Stimulated activated CD4-positive, alpha-beta T cell treated with anti-CD3 and anti-CD28 coated beads, Interleukin-12 subunit alpha, Interleukin-12 subunit beta, amount 100 ng/mL, for 24 hours (primary cell): ENCODE data around the gene FADS6.

ENCODE experiments used
- DNase-seq, 2 experiments: peaks; one replicate each; pipeline ENCODE4 v3.0.0-alpha.2; 2020; ENCODE audit warnings: low read depth in 2 of 2

The FADS6 gene

DNA sequence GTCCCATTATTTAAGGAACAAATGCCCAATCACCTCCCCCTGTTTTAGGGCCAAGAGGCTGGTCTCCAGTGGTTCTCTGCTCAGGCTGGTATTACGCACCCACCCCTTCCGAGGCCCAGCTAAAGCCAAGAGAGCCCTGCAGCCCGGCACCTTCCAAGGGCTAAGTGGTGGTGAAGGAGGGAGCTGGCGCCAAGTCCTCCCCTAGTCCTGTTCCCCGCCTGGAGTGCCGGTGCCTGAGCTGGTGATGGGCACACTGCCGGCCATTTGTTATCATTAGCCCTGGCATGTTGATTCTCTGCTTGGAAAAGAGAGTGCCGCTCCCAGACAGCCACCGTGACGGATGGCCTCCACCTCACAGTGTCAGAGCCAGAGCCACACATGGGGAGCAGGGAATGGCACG is 65.6 kb downstream of the FADS6 start:
- DNase-seq = no peak
